NCI-H748 treated with DMSO at 0.1 percent for 48 hours (cell line): ENCODE measurements around the gene ACTA2.

ENCODE experiments used
- DNase-seq: peaks from one replicate; lab custom pipeline; 2025; lab: John Stamatoyannopoulos, UW

Gene ACTA2

GRCh38 chr10:88892222-88892967 is 60.2 kb downstream of the ACTA2 start:
- DNase-seq = no peak

DNA sequence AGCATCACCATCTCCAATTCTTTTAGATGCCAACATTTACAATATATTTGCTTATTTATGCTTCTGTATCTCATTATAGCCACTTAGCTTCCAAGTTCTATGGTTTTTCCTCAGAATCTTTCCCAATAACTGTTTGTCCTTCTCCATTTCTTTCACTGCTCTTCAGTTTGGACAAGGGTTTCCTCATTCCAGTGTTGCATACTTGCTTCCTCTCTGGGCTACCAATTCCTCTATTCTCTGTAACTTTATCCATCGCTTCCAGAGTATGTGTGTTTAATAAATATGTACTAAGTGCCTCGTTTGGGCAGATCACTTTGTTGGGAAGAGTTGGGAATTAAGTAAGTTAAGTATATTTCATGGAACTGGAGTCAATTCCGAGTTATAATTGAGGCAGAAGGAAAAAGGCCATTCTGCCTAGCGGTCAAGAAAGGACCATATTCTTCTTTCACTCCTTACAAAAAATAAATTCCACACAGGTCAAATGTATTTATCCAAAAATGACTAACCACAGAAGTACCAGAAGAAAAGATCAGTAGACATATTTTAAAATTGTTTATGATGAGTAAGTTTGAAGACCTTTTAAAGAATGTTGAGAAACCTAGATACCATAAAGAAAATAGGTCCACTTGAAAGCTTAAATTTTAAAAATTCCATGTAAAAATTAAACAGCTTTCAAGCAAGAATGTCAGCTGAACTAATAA is 61.7 kb downstream of the ACTA2 start:
- DNase-seq = no peak

GRCh38 chr10:88889559-88890337 is 62.8 kb downstream of the ACTA2 start:
- DNase-seq = no peak

DNA sequence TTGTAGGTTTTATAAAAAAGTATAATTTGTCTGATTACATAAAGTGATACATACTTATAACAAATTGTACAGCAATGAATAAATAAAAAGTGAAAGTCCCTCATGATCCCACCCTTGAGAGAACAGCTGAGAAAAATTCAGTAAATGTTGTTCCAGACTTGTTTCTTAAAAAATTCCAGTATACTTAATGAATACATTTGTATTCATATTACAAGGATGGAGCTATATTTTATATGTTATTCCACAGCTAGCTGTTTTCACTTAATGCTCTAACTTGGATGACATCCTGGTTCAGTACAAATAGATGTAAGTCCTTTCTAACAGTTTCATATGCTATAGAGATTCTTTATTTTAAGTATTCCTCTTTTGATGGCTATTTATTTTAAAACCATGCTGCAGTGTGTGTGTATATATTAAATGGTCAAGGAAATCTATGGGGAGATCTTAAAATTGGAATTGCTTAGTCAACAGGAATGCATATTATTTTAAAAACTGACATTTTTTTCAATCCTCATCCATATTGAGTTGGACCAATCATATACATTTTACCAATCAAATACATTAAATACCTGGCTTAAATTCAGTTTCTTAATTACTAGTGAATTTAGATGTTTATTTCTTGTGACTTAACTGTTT is 63.6 kb downstream of the ACTA2 start:
- no peak for DNase-seq

- no peak for DNase-seq
These were observed 66.0 kb downstream of the ACTA2 start for GRCh38 chr10:88886557-88886956.
